ENCODE results near the gene MYBBP1A.

DNA sequence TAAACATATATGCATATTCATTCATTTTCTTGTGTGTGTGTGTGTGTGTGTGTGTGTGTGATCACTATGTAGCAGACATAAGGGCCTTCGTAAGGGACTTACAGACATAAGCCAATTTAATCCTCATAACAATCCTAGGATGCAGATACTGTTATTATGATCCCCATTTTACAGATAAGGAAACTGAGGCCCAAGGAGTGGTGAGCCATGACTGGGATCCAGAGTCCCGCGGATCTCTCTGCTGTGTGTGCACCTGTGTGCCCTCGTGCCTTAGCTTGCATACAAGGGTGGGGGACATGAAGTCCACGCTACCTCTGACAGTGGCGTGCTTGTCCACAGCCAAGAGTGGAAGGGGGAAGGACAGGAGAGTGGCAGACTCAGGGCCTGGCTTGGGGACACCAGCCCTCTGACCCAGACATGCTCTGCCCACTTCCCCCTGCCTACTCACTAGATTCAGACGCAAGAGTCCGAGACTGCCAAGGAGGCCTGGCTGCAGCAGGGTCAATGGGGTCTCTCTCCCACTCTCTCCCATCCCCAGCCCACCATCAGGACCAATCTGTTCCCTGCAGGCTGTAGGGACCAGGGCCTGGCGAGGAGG lies 19.4 kb upstream of the MYBBP1A start:
- TF ChIP-seq, protein P1, sequence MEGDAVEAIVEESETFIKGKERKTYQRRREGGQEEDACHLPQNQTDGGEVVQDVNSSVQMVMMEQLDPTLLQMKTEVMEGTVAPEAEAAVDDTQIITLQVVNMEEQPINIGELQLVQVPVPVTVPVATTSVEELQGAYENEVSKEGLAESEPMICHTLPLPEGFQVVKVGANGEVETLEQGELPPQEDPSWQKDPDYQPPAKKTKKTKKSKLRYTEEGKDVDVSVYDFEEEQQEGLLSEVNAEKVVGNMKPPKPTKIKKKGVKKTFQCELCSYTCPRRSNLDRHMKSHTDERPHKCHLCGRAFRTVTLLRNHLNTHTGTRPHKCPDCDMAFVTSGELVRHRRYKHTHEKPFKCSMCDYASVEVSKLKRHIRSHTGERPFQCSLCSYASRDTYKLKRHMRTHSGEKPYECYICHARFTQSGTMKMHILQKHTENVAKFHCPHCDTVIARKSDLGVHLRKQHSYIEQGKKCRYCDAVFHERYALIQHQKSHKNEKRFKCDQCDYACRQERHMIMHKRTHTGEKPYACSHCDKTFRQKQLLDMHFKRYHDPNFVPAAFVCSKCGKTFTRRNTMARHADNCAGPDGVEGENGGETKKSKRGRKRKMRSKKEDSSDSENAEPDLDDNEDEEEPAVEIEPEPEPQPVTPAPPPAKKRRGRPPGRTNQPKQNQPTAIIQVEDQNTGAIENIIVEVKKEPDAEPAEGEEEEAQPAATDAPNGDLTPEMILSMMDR (IDR thresholded peaks at IDR 0.05) = no peak
- TF ChIP-seq POLR2A (IDR thresholded peaks at IDR 0.05) = no peak
